ENCODE results near the gene LRRC4. TPM values are rescaled to one million over a fixed set of nuclear protein-coding genes. Genes with fewer than 3 reads are reported as not detected.

The LRRC4 gene
- total and polyA plus RNA-seq, 7 donors, result 0.60 to 1.8 (median 1.4) TPM

DNA sequence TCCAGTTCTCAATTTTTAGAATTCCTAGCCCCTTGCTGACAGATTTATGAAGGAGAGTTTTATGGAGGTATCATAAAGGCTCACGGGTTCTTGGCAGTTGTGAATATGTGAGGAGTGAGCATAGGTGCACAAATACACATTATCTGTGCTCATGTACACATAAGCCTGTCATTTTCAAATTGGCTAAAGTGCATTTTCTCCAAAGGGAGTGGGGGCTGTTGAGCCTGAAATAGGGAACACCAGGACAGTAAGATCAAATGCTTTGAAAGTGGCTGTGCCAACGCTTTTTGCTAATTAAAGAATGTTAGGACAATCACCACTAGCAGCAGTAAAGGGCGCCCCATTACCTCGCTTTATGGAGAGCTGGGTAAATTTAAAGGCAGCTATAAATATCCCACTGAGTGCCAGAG, 8.3 kb upstream of the LRRC4 start:
- intact Hi-C loops (cut with DNase I), result loop anchor here (10.0 kb wide), 1 partner anchor 455 kb away; the partner anchor contains the start of genes ARF5 and GCC1
- WGBS, 2 donors, result 15 to 73% methylated on average over 4 of the region's 4 CpGs

DNA sequence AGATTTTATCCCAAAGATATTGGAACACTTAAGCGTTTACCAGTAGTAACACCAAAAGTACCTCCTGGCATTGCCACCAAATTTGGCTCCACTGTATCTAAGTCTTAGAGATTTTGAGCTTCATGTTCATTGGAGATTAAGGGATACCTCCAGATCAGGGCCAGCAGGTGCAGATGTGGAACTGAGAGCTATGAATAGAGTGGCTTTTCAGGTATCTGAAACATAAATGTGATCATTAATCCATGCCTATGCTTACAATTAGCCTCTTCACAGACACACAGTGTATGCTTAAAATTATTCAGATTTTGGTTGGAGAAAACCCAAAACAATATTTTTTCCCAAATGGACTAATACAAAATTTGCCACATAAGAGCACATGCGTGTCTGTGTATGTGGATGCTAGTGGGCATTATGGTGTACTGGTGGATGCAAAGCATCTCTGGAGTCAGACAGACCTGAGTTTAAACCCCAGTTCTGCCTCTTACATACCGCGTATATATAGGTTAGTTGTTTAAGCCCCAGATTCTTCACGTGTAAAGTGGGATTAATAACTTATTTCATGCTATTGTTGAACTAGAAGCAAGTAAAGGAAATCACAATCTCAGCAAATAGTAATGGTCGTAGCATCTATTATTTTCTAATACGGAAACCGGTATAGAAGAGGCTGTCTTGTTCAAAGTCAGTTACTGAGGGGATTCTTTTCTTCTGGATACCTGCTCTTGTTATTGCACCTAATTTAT, 6.8 kb upstream of the LRRC4 start:
- intact Hi-C loops (cut with DNase I), result loop anchor here (10.0 kb wide), 1 partner anchor 453 kb away; the partner anchor contains the start of genes ARF5 and GCC1
- no peak for DNase-seq
- no peaks in the 10 kb centered on the region for H3K27me3 ChIP-seq
- H3K4me3 ChIP-seq, result no peak overlapping the region
- TF ChIP-seq EP300 (IDR thresholded peaks at IDR 0.05) (no peak), POLR2A (IDR thresholded peaks at IDR 0.05) (no peak), POLR2AphosphoS5 (IDR thresholded peaks at IDR 0.05) (no peak)
- TF ChIP-seq, protein P1, sequence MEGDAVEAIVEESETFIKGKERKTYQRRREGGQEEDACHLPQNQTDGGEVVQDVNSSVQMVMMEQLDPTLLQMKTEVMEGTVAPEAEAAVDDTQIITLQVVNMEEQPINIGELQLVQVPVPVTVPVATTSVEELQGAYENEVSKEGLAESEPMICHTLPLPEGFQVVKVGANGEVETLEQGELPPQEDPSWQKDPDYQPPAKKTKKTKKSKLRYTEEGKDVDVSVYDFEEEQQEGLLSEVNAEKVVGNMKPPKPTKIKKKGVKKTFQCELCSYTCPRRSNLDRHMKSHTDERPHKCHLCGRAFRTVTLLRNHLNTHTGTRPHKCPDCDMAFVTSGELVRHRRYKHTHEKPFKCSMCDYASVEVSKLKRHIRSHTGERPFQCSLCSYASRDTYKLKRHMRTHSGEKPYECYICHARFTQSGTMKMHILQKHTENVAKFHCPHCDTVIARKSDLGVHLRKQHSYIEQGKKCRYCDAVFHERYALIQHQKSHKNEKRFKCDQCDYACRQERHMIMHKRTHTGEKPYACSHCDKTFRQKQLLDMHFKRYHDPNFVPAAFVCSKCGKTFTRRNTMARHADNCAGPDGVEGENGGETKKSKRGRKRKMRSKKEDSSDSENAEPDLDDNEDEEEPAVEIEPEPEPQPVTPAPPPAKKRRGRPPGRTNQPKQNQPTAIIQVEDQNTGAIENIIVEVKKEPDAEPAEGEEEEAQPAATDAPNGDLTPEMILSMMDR (IDR thresholded peaks at IDR 0.05), result no peak
- no peak overlapping the region for H3K27ac ChIP-seq
- H3K36me3 ChIP-seq, result no peaks in the 10 kb centered on the region
- H3K9me3 ChIP-seq, result no peaks in the 10 kb centered on the region
- WGBS, 2 donors, result 96 to 97% methylated on average over 8 of the region's 8 CpGs
- H3K4me1 ChIP-seq, result peaks cover 0 to 19% (median 12%) of the 10 kb centered on the region in 4 donors

More for the DNA sequence above, 8.3 kb upstream of the LRRC4 start:
- Histone ChIP-seq H3K4me1 (peaks cover 0 to 17% (median 12%) of the 10 kb centered on the region in 4 donors), H3K9me3 (no peaks in the 10 kb centered on the region), H3K36me3 (no peaks in the 10 kb centered on the region), H3K27me3 (no peaks in the 10 kb centered on the region), H3K4me3 (no peak overlapping the region), H3K27ac (no peak overlapping the region)
- no peak for DNase-seq
- TF ChIP-seq EP300 (IDR thresholded peaks at IDR 0.05) (no peak), POLR2A (IDR thresholded peaks at IDR 0.05) (no peak), POLR2AphosphoS5 (IDR thresholded peaks at IDR 0.05) (no peak)
- TF ChIP-seq, protein P1 (IDR thresholded peaks at IDR 0.05), result no peak

DNA sequence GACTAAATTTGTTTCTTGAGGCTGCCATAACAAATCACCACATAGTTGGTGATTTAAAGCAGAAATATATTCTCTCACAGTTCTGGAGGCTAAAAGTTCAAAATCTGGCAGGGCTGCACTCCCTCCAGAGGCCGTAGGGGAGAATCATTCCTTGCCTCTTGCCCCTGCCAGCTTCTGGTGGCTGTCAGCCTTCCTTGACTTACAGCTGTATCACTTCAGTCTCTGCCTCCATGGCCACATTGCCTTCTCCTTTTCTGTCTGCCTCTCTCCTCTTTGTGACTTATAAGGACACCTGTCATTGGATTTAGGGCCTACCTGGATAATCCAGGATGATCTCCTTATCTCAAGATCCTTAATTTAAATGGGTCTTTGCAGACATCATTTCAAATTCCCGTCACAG, 5.8 kb upstream of the LRRC4 start:
- TF ChIP-seq POLR2AphosphoS5 (IDR thresholded peaks at IDR 0.05) (no peak), EP300 (IDR thresholded peaks at IDR 0.05) (no peak), POLR2A (IDR thresholded peaks at IDR 0.05) (no peak)
- TF ChIP-seq, protein P1 (IDR thresholded peaks at IDR 0.05), result no peak
- H3K36me3 ChIP-seq, result no peaks in the 10 kb centered on the region
- DNase-seq, result no peak
- H3K9me3 ChIP-seq, result no peaks in the 10 kb centered on the region
- H3K4me1 ChIP-seq, result peaks cover 3 to 26% (median 19%) of the 10 kb centered on the region in 4 donors
- no peak overlapping the region for H3K4me3 ChIP-seq
- WGBS, 2 donors, result 92 to 97% methylated on average over 2 of the region's 2 CpGs
- no peaks in the 10 kb centered on the region for H3K27me3 ChIP-seq
- H3K27ac ChIP-seq, result no peak overlapping the region
- intact Hi-C loops (cut with DNase I), result loop anchor here (10.0 kb wide), 1 partner anchor 452 kb away; the partner anchor contains the start of genes ARF5 and GCC1

DNA sequence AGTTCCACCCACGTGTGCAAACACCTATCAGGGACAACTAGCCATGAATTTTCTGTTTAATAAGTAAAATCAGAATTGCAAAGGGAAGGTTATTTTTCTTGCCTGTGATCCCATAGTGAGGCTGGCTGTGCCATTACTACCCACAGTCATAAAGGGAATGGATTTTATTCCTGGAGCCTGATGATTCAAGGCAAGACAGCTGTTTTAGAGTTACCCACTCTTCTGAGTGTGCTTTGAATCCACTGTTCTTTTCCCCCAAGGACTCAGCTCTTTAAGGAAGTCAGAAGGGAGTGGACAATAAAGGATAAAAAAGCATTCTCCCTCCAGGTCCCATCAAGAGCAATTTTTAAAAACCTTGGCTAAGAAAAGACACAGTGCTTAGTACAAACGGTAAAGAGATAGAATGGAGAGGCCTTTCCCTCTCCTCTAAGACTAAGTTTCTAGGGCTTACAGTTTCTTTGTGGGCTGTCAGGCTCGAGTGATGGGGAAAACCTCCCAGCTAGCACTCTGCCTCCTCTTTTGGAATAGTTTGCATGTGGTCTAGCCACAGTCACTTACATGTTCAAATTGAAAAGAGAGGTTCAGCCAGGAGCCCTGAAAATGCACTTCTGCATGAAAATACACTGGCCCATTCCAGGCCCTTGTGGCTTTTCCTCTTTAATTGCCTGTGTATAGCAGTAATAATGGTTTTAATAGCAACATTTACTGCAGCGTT, 5.1 kb upstream of the LRRC4 start:
- intact Hi-C loops (cut with DNase I), result loop anchor here (10.0 kb wide), 1 partner anchor 452 kb away; the partner anchor contains the start of genes ARF5 and GCC1

More for the DNA sequence above, 5.1 kb upstream of the LRRC4 start:
- H3K4me1 ChIP-seq, result peaks cover 3 to 23% (median 15%) of the 10 kb centered on the region in 4 donors
- DNase-seq, result no peak
- H3K27ac ChIP-seq, result no peak overlapping the region
- TF ChIP-seq, protein P1 (IDR thresholded peaks at IDR 0.05), result no peak
- TF ChIP-seq EP300 (IDR thresholded peaks at IDR 0.05) (no peak), POLR2AphosphoS5 (IDR thresholded peaks at IDR 0.05) (no peak), POLR2A (IDR thresholded peaks at IDR 0.05) (no peak)
- no peaks in the 10 kb centered on the region for H3K27me3 ChIP-seq
- H3K9me3 ChIP-seq, result no peaks in the 10 kb centered on the region
- WGBS, 2 donors, result 82 to 83% methylated on average over 4 of the region's 4 CpGs
- no peak overlapping the region for H3K4me3 ChIP-seq
- H3K36me3 ChIP-seq, result no peaks in the 10 kb centered on the region

All from sigmoid colon (tissue), 7 donors.